Subcutaneous abdominal adipose tissue (tissue), 5 donors: ENCODE data around the gene METRN.

Experiments used
- H3K27ac ChIP-seq: one replicate; pipeline ENCODE4 v1.7.0; 2013; ENCODE audit warnings: low read depth, mild to moderate bottlenecking, inconsistent platforms, low read length, moderate library complexity
- H3K27me3 ChIP-seq, 5 donors: one replicate each; pipeline ENCODE4 v1.7.0; 2013; ENCODE audit warnings: low read length in 5 of 5, inconsistent platforms in 1 of 5; ENCODE audit not compliant: control insufficient read depth in 5 of 5, insufficient read depth in 4 of 5
- H3K36me3 ChIP-seq, 5 donors: one replicate each; pipeline ENCODE4 v1.7.0; 2013; ENCODE audit warnings: low read length in 5 of 5; ENCODE audit not compliant: control insufficient read depth in 5 of 5, insufficient read depth in 5 of 5
- H3K4me1 ChIP-seq, 5 donors: one replicate each; pipeline ENCODE4 v1.7.0; 2013; ENCODE audit warnings: low read length in 5 of 5, mild to moderate bottlenecking in 3 of 5, moderate library complexity in 1 of 5; ENCODE audit not compliant: control insufficient read depth in 5 of 5, insufficient read depth in 5 of 5
- H3K4me3 ChIP-seq, 5 donors: one replicate each; pipeline ENCODE4 v1.7.0; 2013; ENCODE audit warnings: low read length in 5 of 5, low read depth in 1 of 5
- H3K9ac ChIP-seq, 5 donors: one replicate each; pipeline ENCODE4 v1.7.0; 2013; ENCODE audit warnings: low read length in 5 of 5, mild to moderate bottlenecking in 4 of 5, moderate library complexity in 3 of 5
- H3K9me3 ChIP-seq, 5 donors: one replicate each; pipeline ENCODE4 v1.7.0; 2013; ENCODE audit warnings: low read length in 5 of 5; ENCODE audit not compliant: control insufficient read depth in 5 of 5
- donor health status: healthy.
- donor health status: healthy.
- donor health status: healthy.
- donor health status: healthy.
- donor health status: healthy.

Gene METRN

DNA sequence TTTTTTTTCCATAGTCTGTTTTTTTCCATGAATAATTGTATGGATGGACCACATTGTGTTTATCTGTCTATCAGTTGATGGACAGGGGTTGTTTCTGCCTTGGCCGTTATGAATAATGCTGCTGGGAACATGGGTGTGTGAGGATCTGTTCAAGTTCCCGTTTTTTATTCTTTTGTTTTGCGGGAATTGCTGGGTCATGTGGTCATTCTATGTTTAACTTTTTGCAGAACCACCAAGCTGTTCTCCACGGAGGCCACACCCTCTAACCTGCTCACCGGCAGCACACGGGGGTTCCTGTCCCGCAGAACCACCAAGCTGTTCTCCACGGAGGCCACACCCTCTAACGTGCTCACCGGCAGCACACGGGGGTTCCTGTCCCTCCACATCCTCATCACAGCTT is 39.7 kb downstream of the METRN start:
- Histone ChIP-seq H3K27me3 (peaks cover 0 to 17% (median 0%) of the 10 kb centered on the region in 5 donors), H3K36me3 (no peaks in the 10 kb centered on the region), H3K4me1 (no peaks in the 10 kb centered on the region), H3K9ac (no peak overlapping the region), H3K27ac (no peak overlapping the region), H3K9me3 (peaks cover 0 to 5% (median 0%) of the 10 kb centered on the region in 5 donors), H3K4me3 (no peak overlapping the region)

DNA sequence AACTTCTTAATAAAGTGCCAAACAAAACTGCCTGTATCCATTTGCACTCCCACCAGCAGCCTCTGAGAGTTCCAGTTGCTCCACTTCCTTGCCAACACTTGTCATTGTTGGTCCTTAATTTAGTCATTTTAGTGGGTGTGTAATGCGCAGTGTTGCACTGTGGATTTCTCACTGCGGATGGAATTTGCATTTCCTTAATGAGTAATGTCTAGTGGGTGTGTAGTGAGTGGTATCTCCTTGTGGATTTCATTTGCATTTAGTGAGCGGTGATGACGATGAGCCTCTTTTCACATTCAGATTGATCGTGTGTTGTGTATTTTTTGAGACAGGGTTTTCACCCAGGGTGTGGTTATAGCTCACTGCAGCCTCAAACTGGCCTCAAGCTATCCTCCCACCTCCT is 41.5 kb downstream of the METRN start:
- no peaks in the 10 kb centered on the region for H3K4me1 ChIP-seq
- no peak overlapping the region for H3K27ac ChIP-seq
- H3K27me3 ChIP-seq = peaks cover 0 to 16% (median 3%) of the 10 kb centered on the region in 5 donors
- H3K9me3 ChIP-seq = peaks cover 0 to 5% (median 0%) of the 10 kb centered on the region in 5 donors
- H3K36me3 ChIP-seq = no peaks in the 10 kb centered on the region
- no peak overlapping the region for H3K9ac ChIP-seq
- no peak overlapping the region for H3K4me3 ChIP-seq

- Histone ChIP-seq H3K9me3 (peaks cover 0 to 5% (median 0%) of the 10 kb centered on the region in 5 donors), H3K4me1 (no peaks in the 10 kb centered on the region), H3K9ac (no peak overlapping the region), H3K36me3 (no peaks in the 10 kb centered on the region), H3K27ac (no peak overlapping the region), H3K4me3 (no peak overlapping the region), H3K27me3 (peaks cover 9 to 21% (median 16%) of the 10 kb centered on the region in 5 donors)
Measured at GRCh38 chr16:759110-759910, 44.4 kb downstream of the METRN start.

DNA sequence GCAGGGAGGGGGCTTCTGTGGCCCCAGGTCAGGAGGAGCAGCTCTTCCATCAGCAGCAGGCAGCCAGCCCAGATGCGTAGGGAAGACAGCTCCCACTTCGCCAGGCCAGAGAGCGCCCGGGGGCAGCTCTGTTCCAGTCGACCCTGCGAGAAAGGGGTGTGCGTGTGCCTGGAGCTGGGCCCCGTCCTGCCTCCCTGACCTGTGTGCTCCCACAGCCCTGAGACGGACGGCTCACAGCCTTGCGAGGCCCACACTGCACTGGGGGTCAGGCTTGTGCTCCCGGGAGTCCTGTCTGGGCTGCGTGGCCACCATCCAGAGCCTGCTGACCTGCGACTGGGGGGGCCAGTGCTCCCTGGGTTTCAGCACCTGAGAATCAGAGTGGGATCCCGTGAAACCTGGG is 45.1 kb downstream of the METRN start:
- no peak overlapping the region for H3K9ac ChIP-seq
- no peaks in the 10 kb centered on the region for H3K36me3 ChIP-seq
- H3K9me3 ChIP-seq = peaks cover 0 to 5% (median 0%) of the 10 kb centered on the region in 5 donors
- H3K4me1 ChIP-seq = no peaks in the 10 kb centered on the region
- H3K27ac ChIP-seq = no peak overlapping the region
- H3K27me3 ChIP-seq = peaks cover 9 to 25% (median 16%) of the 10 kb centered on the region in 5 donors
- no peak overlapping the region for H3K4me3 ChIP-seq

- Histone ChIP-seq H3K9ac (no peak within 1 kb of the TSS), H3K27me3 (peaks cover 9 to 28% (median 18%) of the 10 kb centered on the region in 5 donors), H3K4me3 (no peak within 1 kb of the TSS), H3K9me3 (peaks cover 0 to 5% (median 0%) of the 10 kb centered on the region in 5 donors), H3K27ac (no peak within 1 kb of the TSS), H3K36me3 (no peaks in the 10 kb centered on the region), H3K4me1 (no peaks in the 10 kb centered on the region)
Measured at GRCh38 chr16:760545-761343, 45.8 kb downstream of the METRN start, which contains the start of gene MSLN. TSS of gene MSLN (plus strand) at chr16:760734. CDS start at chr16:762681, 1,947 bp downstream.

DNA sequence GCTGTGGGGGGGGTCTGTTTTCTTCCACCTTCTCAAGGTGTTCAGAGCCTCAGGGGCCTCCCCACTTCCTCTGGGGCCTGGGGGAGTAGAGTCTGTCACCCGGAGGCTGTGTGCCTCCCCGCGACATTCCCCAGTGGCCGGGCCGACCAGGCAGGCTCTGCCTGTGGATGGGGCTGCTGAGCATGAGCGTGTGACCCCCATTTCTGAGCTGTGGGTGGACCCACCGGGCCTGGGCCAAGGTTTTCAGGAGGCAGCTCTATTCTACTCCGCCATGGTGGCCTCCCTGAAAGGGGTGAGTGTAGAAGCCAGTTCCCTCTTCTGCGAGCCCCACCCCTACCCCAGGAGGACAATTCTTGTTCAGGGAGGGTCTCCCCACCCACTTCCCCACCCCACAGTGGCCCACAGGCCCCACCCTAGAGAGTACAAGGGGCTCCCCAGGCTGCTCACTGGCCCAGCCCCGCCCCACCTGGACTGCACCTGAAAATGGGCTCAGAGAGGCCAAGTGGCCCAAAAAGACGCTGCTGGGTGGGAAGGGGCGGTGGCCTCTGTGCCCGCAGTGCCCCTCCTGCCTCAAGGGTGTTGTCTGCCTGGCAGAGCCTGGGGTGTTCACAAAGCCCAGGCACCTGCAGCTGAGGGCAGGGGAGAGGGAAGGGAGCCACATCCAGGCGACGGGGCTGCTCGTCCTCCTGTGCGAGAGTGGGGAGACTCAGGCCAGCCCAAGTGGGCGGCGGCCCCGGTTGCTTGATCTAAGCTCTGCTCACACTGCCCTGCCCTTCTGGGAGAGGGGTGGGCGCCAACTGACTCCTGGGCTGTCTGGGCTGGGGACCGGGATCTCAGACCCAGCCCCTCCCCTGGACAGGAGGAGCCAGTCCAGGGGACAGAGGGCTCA is 47.0 kb downstream of the METRN start:
- Histone ChIP-seq H3K4me3 (no peak overlapping the region), H3K9ac (no peak overlapping the region), H3K27ac (no peak overlapping the region), H3K27me3 (peaks cover 9 to 29% (median 25%) of the 10 kb centered on the region in 5 donors), H3K4me1 (no peaks in the 10 kb centered on the region), H3K36me3 (no peaks in the 10 kb centered on the region), H3K9me3 (no peaks in the 10 kb centered on the region)

GRCh38 chr16:762595-763268 is 47.8 kb downstream of the METRN start:
- peaks cover 9 to 29% (median 25%) of the 10 kb centered on the region in 5 donors for H3K27me3 ChIP-seq

GRCh38 chr16:763369-764183 is 48.7 kb downstream of the METRN start:
- peaks cover 10 to 29% (median 25%) of the 10 kb centered on the region in 5 donors for H3K27me3 ChIP-seq
- H3K4me1 ChIP-seq = no peaks in the 10 kb centered on the region
- H3K9me3 ChIP-seq = no peaks in the 10 kb centered on the region
- no peaks in the 10 kb centered on the region for H3K36me3 ChIP-seq
- no peak overlapping the region for H3K9ac ChIP-seq
- no peak overlapping the region for H3K27ac ChIP-seq
- no peak overlapping the region for H3K4me3 ChIP-seq

More at GRCh38 chr16:762595-763268, 47.8 kb downstream of the METRN start:
- H3K36me3 ChIP-seq = no peaks in the 10 kb centered on the region
- H3K4me3 ChIP-seq = no peak overlapping the region
- H3K9me3 ChIP-seq = no peaks in the 10 kb centered on the region
- H3K4me1 ChIP-seq = no peaks in the 10 kb centered on the region
- H3K9ac ChIP-seq = no peak overlapping the region
- no peak overlapping the region for H3K27ac ChIP-seq
